ENCODE results near the gene MPHOSPH6. TPM values are rescaled to one million over a fixed set of nuclear protein-coding genes. Genes with fewer than 3 reads are reported as not detected.
"Not testable (repeated sequence)": the region's sequence is repeated elsewhere in the genome, so short reads cannot be mapped to it uniquely, and the experiment has no call there.

Gene MPHOSPH6
- total RNA-seq, 4 donors from 2014 or later, result 35.3 to 73.5 (median 51.9) TPM

DNA sequence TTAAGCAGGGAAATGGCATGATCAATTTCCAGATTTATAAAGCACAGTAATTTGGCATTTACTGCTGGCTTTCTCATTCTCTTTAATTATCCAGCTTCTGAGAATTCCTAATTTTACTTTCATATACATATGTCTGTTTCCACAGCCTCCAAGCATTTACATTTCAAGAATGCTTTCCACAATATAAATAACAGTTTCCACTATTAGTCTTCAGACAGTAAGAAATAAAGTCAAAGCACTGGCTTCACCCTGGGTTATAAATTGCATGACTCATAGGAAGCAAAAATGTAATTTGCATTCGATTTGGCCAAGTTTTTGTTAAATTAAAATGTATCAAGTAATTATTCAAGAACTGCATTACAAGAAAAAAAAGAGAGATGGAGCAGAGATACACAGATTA lies 53.5 kb downstream of the MPHOSPH6 start:
- H3K9me3 ChIP-seq, result no peaks in the 10 kb centered on the region
- no peak for DNase-seq
- no peaks in the 10 kb centered on the region for H3K27me3 ChIP-seq
- H3K36me3 ChIP-seq, result no peaks in the 10 kb centered on the region
- H3K4me1 ChIP-seq, result peaks cover 0 to 9% (median 0%) of the 10 kb centered on the region in 3 donors
- WGBS, 2 donors, result 17 to 23% methylated on average over 1 of the region's 1 CpG
- no peak overlapping the region for H3K4me3 ChIP-seq
- intact Hi-C loops (cut with DNase I), result no loop called here
- H3K27ac ChIP-seq, result no peak overlapping the region
- TF ChIP-seq CTCF (IDR thresholded peaks at IDR 0.05), result no peak
- TF ChIP-seq POLR2A (IDR thresholded peaks at IDR 0.05), result no peak

DNA sequence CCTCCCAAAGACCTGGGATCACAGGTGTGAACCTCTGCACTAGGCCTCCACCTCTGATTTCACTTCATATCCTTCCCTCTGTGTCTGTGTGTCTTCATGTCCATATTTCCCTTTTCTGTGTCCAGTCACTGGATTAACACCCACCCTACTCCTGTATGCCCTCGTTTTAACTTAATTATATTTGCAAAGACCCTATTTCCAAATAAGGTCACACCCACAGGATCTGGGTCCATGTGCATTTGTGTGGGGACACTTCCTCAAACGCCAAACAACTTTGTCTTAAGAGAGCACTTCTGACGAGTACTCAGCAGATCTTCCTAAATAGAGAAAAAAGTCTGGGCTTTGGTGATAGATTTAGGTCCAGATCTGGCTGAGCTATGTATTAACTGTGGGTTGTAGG lies 56.3 kb downstream of the MPHOSPH6 start:
- intact Hi-C loops (cut with DNase I), result no loop called here

GRCh38 chr16:82111944-82112343 lies 58.1 kb downstream of the MPHOSPH6 start:
- no peaks in the 10 kb centered on the region for H3K9me3 ChIP-seq
- no peak overlapping the region for H3K4me3 ChIP-seq
- H3K27ac ChIP-seq, result peak overlapping the region in 1 of 4 donors; percentile 2
- no peak for DNase-seq
- intact Hi-C loops (cut with DNase I), result no loop called here
- H3K36me3 ChIP-seq, result no peaks in the 10 kb centered on the region
- TF ChIP-seq POLR2A (IDR thresholded peaks at IDR 0.05), result no peak
- no peak for TF ChIP-seq CTCF (IDR thresholded peaks at IDR 0.05)
- 5 to 49% methylated on average over 2 of the region's 2 CpGs for WGBS, 2 donors
- H3K4me1 ChIP-seq, result peaks cover 0 to 14% (median 0%) of the 10 kb centered on the region in 3 donors
- peaks cover 0 to 4% (median 0%) of the 10 kb centered on the region in 4 donors for H3K27me3 ChIP-seq

More for the DNA sequence above, 56.3 kb downstream of the MPHOSPH6 start:
- Histone ChIP-seq H3K27me3 (peaks cover 0 to 4% (median 0%) of the 10 kb centered on the region in 4 donors), H3K4me1 (peaks cover 0 to 14% (median 0%) of the 10 kb centered on the region in 3 donors), H3K9me3 (no peaks in the 10 kb centered on the region), H3K27ac (no peak overlapping the region), H3K36me3 (no peaks in the 10 kb centered on the region), H3K4me3 (no peak overlapping the region)
- no peak for DNase-seq
- WGBS, 2 donors, result 66 to 100% methylated on average over 1 to 3 of the region's 3 CpGs
- TF ChIP-seq POLR2A (IDR thresholded peaks at IDR 0.05) (no peak), CTCF (IDR thresholded peaks at IDR 0.05) (no peak)

DNA sequence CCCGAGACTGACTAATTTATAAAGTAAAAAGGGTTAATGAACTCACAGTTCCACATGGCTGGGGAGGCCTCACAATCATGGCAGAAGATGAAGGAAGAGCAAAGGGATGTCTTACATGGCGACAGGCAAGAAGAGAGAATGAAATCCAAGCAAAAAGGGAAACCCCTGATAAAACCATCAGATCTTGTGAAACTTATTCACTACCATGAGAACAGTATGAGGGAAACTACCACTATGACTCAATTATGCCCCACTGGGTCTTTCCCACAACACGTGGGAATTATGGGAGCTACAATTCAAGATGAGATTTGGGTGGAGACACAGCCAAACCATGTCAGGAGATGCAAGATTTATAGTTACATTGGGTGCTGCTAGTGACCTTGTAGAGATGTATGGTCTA lies 60.8 kb downstream of the MPHOSPH6 start:
- 55 to 71% methylated on average over 3 of the region's 3 CpGs for WGBS, 2 donors
- H3K27ac ChIP-seq; intact Hi-C loops (cut with DNase I); H3K4me3 ChIP-seq; H3K9me3 ChIP-seq; DNase-seq; H3K27me3 ChIP-seq; H3K36me3 ChIP-seq: not testable (repeated sequence)
- peaks cover 0 to 14% (median 0%) of the 10 kb centered on the region in 3 donors for H3K4me1 ChIP-seq

DNA sequence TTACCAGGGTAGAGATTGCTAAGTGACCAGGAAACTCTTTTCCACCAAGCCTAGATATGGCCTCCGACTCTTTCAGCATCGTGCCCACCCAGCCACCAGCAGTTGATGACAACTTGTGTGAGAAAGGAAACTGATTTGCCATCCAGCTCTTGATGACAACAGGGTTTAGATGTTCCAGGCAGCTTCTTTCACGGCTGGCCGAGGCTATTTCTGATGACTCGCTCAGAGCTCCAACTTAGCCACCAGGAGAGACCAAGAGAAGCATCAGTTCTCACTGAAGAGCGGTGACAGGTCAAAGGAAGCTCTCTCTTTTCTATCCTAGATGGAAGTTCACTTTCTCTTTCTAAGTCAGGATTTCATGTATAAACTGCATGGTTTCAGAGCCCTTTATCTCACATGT lies 61.2 kb downstream of the MPHOSPH6 start:
- H3K27ac ChIP-seq, result no peak overlapping the region
- no peaks in the 10 kb centered on the region for H3K9me3 ChIP-seq
- H3K4me3 ChIP-seq, result no peak overlapping the region
- peaks cover 0 to 4% (median 0%) of the 10 kb centered on the region in 4 donors for H3K27me3 ChIP-seq
- no peak for TF ChIP-seq POLR2A (IDR thresholded peaks at IDR 0.05)
- no peak for TF ChIP-seq CTCF (IDR thresholded peaks at IDR 0.05)
- H3K36me3 ChIP-seq, result no peaks in the 10 kb centered on the region
- no peak for DNase-seq
- intact Hi-C loops (cut with DNase I), result no loop called here
- 85 to 92% methylated on average over 6 of the region's 6 CpGs for WGBS, 2 donors
- peaks cover 0 to 14% (median 0%) of the 10 kb centered on the region in 3 donors for H3K4me1 ChIP-seq

- Histone ChIP-seq H3K4me3 (no peak overlapping the region), H3K4me1 (peaks cover 0 to 14% (median 0%) of the 10 kb centered on the region in 3 donors), H3K27me3 (peaks cover 0 to 4% (median 0%) of the 10 kb centered on the region in 4 donors), H3K9me3 (no peaks in the 10 kb centered on the region), H3K36me3 (no peaks in the 10 kb centered on the region), H3K27ac (no peak overlapping the region)
- no peak for TF ChIP-seq CTCF (IDR thresholded peaks at IDR 0.05)
- no peak for TF ChIP-seq POLR2A (IDR thresholded peaks at IDR 0.05)
- 88 to 92% methylated on average over 2 of the region's 2 CpGs for WGBS, 2 donors
- intact Hi-C loops (cut with DNase I), result no loop called here
- DNase-seq, result no peak
Measured at GRCh38 chr16:82108100-82108499, 61.9 kb downstream of the MPHOSPH6 start.
